K562 (cell line): ENCODE results near the gene TYW5. TPM values are rescaled to one million over a fixed set of nuclear protein-coding genes. Genes with fewer than 3 reads are reported as not detected.

ENCODE experiments used
- ATAC-seq: fragments of 200-7000 bp; cut with Tn5 transposase; 3 replicates; pipeline ENCODE4 v1.9.1; 2020; ENCODE audit warnings: moderate library complexity
- BruUV-seq: library from RNA; stranded (reverse); fragments of 400-500 nt; replicated peaks from 2 replicates; lab custom pipeline; 2021; lab: Mats Ljungman, UMichigan
- CTCF ChIA-PET: fragments of 300-600 bp; formaldehyde crosslinking; extraction: SDS; loops from one replicate; lab custom pipeline; 2021; ENCODE audit warnings: low intra/inter-chr PET ratio; lab: Yijun Ruan, JAX
- POLR2A ChIA-PET: fragments of 300-600, 350-650 bp; sonication (Branson Sonifier 250); formaldehyde crosslinking; extraction: SDS; loops from one replicate; lab custom pipeline; 2021; ENCODE audit warnings: antibody characterized with exemption, inconsistent platforms; lab: Yijun Ruan, JAX
- DNase-seq, 4 experiments: peaks; one replicate each; pipeline versions ENCODE4 v3.0.0 to v3.0.0-alpha.2; 2011 to 2018; ENCODE audit warnings: low spot score in 3 of 4, mixed read lengths in 3 of 4; ENCODE audit errors: extremely low read depth in 1 of 4
- FAIRE-seq: peaks from 2 replicates; lab custom pipeline; 2011; peaks lifted over from hg19 to GRCh38; lab: Jason Lieb, UNC
- H2AFZ ChIP-seq: 2 replicates; pipeline ENCODE4 v1.6.0; 2011; ENCODE audit warnings: low read depth, low read length, control low read depth, inconsistent platforms
- H3K27ac ChIP-seq: fragments of 200-600 bp; 3 replicates; pipeline ENCODE4 v1.8.0; 2011; ENCODE audit warnings: low read depth, mild to moderate bottlenecking, control low read depth, inconsistent platforms, low read length, moderate library complexity, mixed read lengths; ENCODE audit errors: extremely low read depth
- H3K27me3 ChIP-seq, 2 experiments: fragments of 300-600 bp in 1 of 2; 2 replicates in 1 of 2; 3 replicates in 1 of 2; pipeline versions ENCODE4 v1.6.0 to v1.8.0; 2011; ENCODE audit warnings: inconsistent platforms in 2 of 2, low read length in 2 of 2, mild to moderate bottlenecking in 1 of 2, mixed read lengths in 1 of 2, moderate library complexity in 1 of 2; ENCODE audit not compliant: control insufficient read depth in 2 of 2, insufficient read depth in 2 of 2
- H3K36me3 ChIP-seq: fragments of 300-600 bp; 3 replicates; pipeline ENCODE4 v1.8.0; 2011; ENCODE audit warnings: mild to moderate bottlenecking, low read length, inconsistent platforms; ENCODE audit not compliant: control insufficient read depth, insufficient read depth
- H3K4me1 ChIP-seq, 2 experiments: fragments of 200-600 bp in 1 of 2; replicated peaks in 1 of 2; 2 replicates in 1 of 2; 3 replicates in 1 of 2; pipeline versions ENCODE4 v1.5.1 to v1.8.0; 2011; ENCODE audit warnings: inconsistent platforms in 2 of 2, low read length in 2 of 2, mild to moderate bottlenecking in 1 of 2, mixed read lengths in 1 of 2, moderate library complexity in 1 of 2; ENCODE audit not compliant: control insufficient read depth in 2 of 2, insufficient read depth in 2 of 2
- H3K4me2 ChIP-seq: 2 replicates; pipeline ENCODE4 v1.6.1; 2011; ENCODE audit warnings: low read length, control low read depth, inconsistent platforms, mixed read lengths; ENCODE audit not compliant: insufficient read depth
- H3K4me3 ChIP-seq: fragments of 200-600 bp; sonication (generic), shearing (Covaris generic); 2 replicates; pipeline ENCODE4 v1.5.1; 2016; ENCODE audit warnings: control low read depth, inconsistent platforms
- H3K79me2 ChIP-seq: fragments of 200-600 bp; 3 replicates; pipeline ENCODE4 v1.8.0; 2011; ENCODE audit warnings: low read length, inconsistent platforms; ENCODE audit not compliant: control insufficient read depth, insufficient read depth
- H3K9ac ChIP-seq, 2 experiments: 2 replicates each; pipeline versions ENCODE4 v1.6.0 to v1.6.1; 2011; ENCODE audit warnings: low read depth in 2 of 2, low read length in 2 of 2, control low read depth in 1 of 2, inconsistent platforms in 1 of 2, mild to moderate bottlenecking in 1 of 2, mixed read lengths in 1 of 2; ENCODE audit not compliant: insufficient read depth in 1 of 2
- H3K9me1 ChIP-seq: one replicate; pipeline ENCODE4 v1.6.0; 2011; ENCODE audit warnings: inconsistent platforms, mild to moderate bottlenecking, low read length, moderate library complexity; ENCODE audit not compliant: control insufficient read depth, insufficient read depth
- H3K9me3 ChIP-seq: replicated peaks from 2 replicates; pipeline ENCODE4 v1.5.1; 2011; ENCODE audit warnings: low read depth, low read length, inconsistent platforms; ENCODE audit not compliant: control insufficient read depth, insufficient read depth
- H4K20me1 ChIP-seq: replicated peaks from 2 replicates; pipeline ENCODE4 v1.6.1; 2011; ENCODE audit warnings: low read length, inconsistent platforms, mixed read lengths; ENCODE audit not compliant: control insufficient read depth, insufficient read depth
- CREM ChIP-seq: IDR thresholded peaks from 2 replicates; pipeline ENCODE4 v1.6.1; 2014; ENCODE audit warnings: antibody characterized with exemption, low read depth
- ELF1 ChIP-seq: fragments of 200-800 bp; sonication (Bioruptor generic); IDR thresholded peaks from 2 replicates; pipeline ENCODE4 v1.6.1; 2016; ENCODE audit warnings: missing genetic modification characterization, missing compliant biosample characterization
- HDAC2 ChIP-seq: fragments of 450-650 bp; IDR thresholded peaks from 2 replicates; pipeline ENCODE4 v1.6.1; 2016; ENCODE audit warnings: mild to moderate bottlenecking
- MAFK ChIP-seq: IDR thresholded peaks from 2 replicates; pipeline ENCODE4 v1.6.1; 2011; ENCODE audit warnings: low read length, improper control_type of control experiment
- MTA1 ChIP-seq: fragments of 450-650 bp; IDR thresholded peaks from 2 replicates; pipeline ENCODE4 v1.6.1; 2017; ENCODE audit warnings: borderline replicate concordance
- NCOR1 ChIP-seq: fragments of 450-650 bp; IDR thresholded peaks from 2 replicates; pipeline ENCODE4 v1.6.1; 2016; ENCODE audit warnings: mild to moderate bottlenecking, moderate library complexity
- POLR2G ChIP-seq: fragments of 200-400 bp; formaldehyde crosslinking; IDR thresholded peaks from 2 replicates; pipeline ENCODE4 v1.6.1; 2017; ENCODE audit warnings: low read depth, mild to moderate bottlenecking, antibody characterized with exemption, low read length, moderate library complexity
- SPI1 ChIP-seq: IDR thresholded peaks from 2 replicates; pipeline ENCODE4 v1.6.1; 2011; ENCODE audit warnings: low read depth, low read length, control low read depth, borderline replicate concordance
- TRIM24 ChIP-seq, 2 experiments: fragments of 450-650 bp; IDR thresholded peaks; 2 replicates each; pipeline ENCODE4 v1.6.1; 2016
- ZKSCAN3 ChIP-seq: fragments of 250-450 bp; sonication (Bioruptor Pico); IDR thresholded peaks from 2 replicates; pipeline ENCODE4 v1.4.0; 2020
- ZNF124 ChIP-seq: sonication (generic); formaldehyde crosslinking; IDR thresholded peaks from 2 replicates; pipeline ENCODE4 v1.8.1; 2022; ENCODE audit warnings: missing genetic modification reagents
- WGBS: fragments of 100-300 bp; shearing (Covaris generic); methylation state at CpG from one replicate; pipeline ENCODE4 v1.1.6; 2016; ENCODE audit warnings: low coverage, mixed read lengths; ENCODE audit not compliant: insufficient coverage; ENCODE audit errors: missing lambda C conversion rate; 5-methylcytosine and 5-hydroxymethylcytosine counted together
- in situ Hi-C: fragments of 300-500 bp; cut with MboI; formaldehyde crosslinking; loops from 4 replicates; pipeline ENCODE4 v1.15.0; 2018; ENCODE audit warnings: inconsistent platforms, mixed read lengths
- intact Hi-C: fragments of 100-400 bp; cut with micrococcal nuclease; formaldehyde crosslinking; loops from 2 replicates; pipeline ENCODE4 v1.14.2; 2022
- polyA plus RNA-seq, 8 experiments: library from polyadenylated mRNA; depleted of rRNA in 4 of 8; stranded (reverse) in 5 of 8; unstranded in 3 of 8; fragments of >200 nt; fragmentation: Nextera tagmentation in 2 of 8; fragmentation: Illumina TruSeq in 1 of 8; extraction: Ambion mirVana in 2 of 8; extraction: Trizol in 1 of 8; gene quantifications; 2 replicates each; pipeline versions ENCODE4 v1.2.1 to v1.2.3, GENCODE V29; 2011 to 2014; ENCODE audit warnings: inconsistent platforms in 1 of 8, missing spikeins in 1 of 8
- total RNA-seq, 7 experiments: library from RNA; depleted of rRNA in 6 of 7; stranded (reverse); fragments of >200 nt in 6 of 7; fragmentation: Illumina TruSeq in 2 of 7; extraction: Trizol in 2 of 7; gene quantifications; 2 replicates each; pipeline versions ENCODE4 v1.2.1 to v1.2.3, GENCODE V29; 2011 to 2021; ENCODE audit warnings: low replicate concordance in 1 of 7

The TYW5 gene
- total and polyA plus RNA-seq, 9 of the 15 experiments (the other 6 are each of a cell fraction or from before 2014, with no cell fraction given) = 3.6 to 7.7 (median 4.6) TPM

GRCh38 chr2:199932312-199932855 lies 22.9 kb downstream of the TYW5 start:
- Histone ChIP-seq H4K20me1 (no peaks in the 10 kb centered on the region), H3K4me3 (no peak overlapping the region), H3K9me3 (no peaks in the 10 kb centered on the region), H3K36me3 (peaks cover 68% of the 10 kb centered on the region), H3K9ac (no peak overlapping the region), H3K27me3 (no peaks in the 10 kb centered on the region), H3K4me2 (no peak overlapping the region), H3K9me1 (no peaks in the 10 kb centered on the region), H2AFZ (no peak overlapping the region), H3K27ac (no peak overlapping the region), H3K79me2 (0 out of 3 replicates have a peak, but pooled peaks cover 4% of the 10 kb centered on the region), H3K4me1 (no peaks in the 10 kb centered on the region; a peak in 1 of 5 replicates)
- in situ Hi-C loops = no loop called here
- intact Hi-C loops = no loop called here
- no peak for ATAC-seq
- POLR2A ChIA-PET = no interaction called here
- no TSS peak for BruUV-seq
- 86% methylated on average over 4 of the region's 4 CpGs for WGBS
- TF ChIP-seq NCOR1 (no peak), TRIM24 (IDR thresholded peaks at IDR 0.05) (no peak), MAFK (no peak), MTA1 (no peak), SPI1 (no peak), ZKSCAN3 (CRISPR knock-in tag) (no peak), ELF1 (no peak), CREM (no peak)
- CTCF ChIA-PET = no interaction called here
- no peak for FAIRE-seq
- no peak for DNase-seq

GRCh38 chr2:199929262-199929661 lies 26.0 kb downstream of the TYW5 start:
- no peaks in the 10 kb centered on the region for H3K27me3 ChIP-seq
- no peaks in the 10 kb centered on the region for H3K9me1 ChIP-seq
- CTCF ChIA-PET = no interaction called here
- H3K9me3 ChIP-seq = no peaks in the 10 kb centered on the region
- intact Hi-C loops (no loop called here), in situ Hi-C loops (no loop called here)
- no peaks in the 10 kb centered on the region for H4K20me1 ChIP-seq
- H3K4me2 ChIP-seq = no peak overlapping the region
- no TSS peak for BruUV-seq
- TF ChIP-seq POLR2G = 0 out of 2 replicates have a peak, but pooled peaks have one; percentile 18
- TF ChIP-seq ZNF124 (CRISPR knock-in tag) = no peak
- no peak for TF ChIP-seq HDAC2
- DNase-seq (no peak), FAIRE-seq (no peak), ATAC-seq (peak; percentile 46)
- peaks cover 23% of the 10 kb centered on the region for H3K79me2 ChIP-seq
- 100% methylated on average over 1 of the region's 2 CpGs for WGBS
- H3K9ac ChIP-seq = no peak overlapping the region
- peaks cover 80% of the 10 kb centered on the region for H3K36me3 ChIP-seq
- no peak overlapping the region for H3K27ac ChIP-seq
- no peak overlapping the region for H3K4me3 ChIP-seq
- H3K4me1 ChIP-seq = no peaks in the 10 kb centered on the region; a peak in 1 of 5 replicates
- no peak overlapping the region for H2AFZ ChIP-seq
- POLR2A ChIA-PET = interaction anchor here (0.6 to 1.2 kb wide), 2 partner anchors 9 to 25 kb away, joined by 3 to 5 read pairs; no protein-coding TSS in a partner anchor
